ENCODE results near the gene ETV7.
"Not testable (repeated sequence)": the region's sequence is repeated elsewhere in the genome, so short reads cannot be mapped to it uniquely, and the experiment has no call there.

ETV7 gene

GRCh38 chr6:36340618-36341454 is 46.6 kb downstream of the ETV7 start:
- DNase-seq (ENCODE audit: low read depth in 2 of 2) = peak; percentile 68 to 72

GRCh38 chr6:36340306-36340617 is 47.2 kb downstream of the ETV7 start:
- DNase-seq (ENCODE audit: low read depth in 2 of 2) = no peak

GRCh38 chr6:36339146-36339545 is 48.3 kb downstream of the ETV7 start:
- no peak for DNase-seq (ENCODE audit: low read depth in 2 of 2)

GRCh38 chr6:36338223-36338622 is 49.2 kb downstream of the ETV7 start:
- DNase-seq (ENCODE audit: low read depth in 2 of 2) = not testable (repeated sequence)

GRCh38 chr6:36337814-36338213 is 49.7 kb downstream of the ETV7 start:
- no peak for DNase-seq (ENCODE audit: low read depth in 2 of 2)

GRCh38 chr6:36336779-36337241 is 50.7 kb downstream of the ETV7 start, which contains the start of gene BNIP5:
TSS of gene BNIP5 (minus strand) at chr6:36336888. CDS start at chr6:36330690, 6,198 bp downstream.
- DNase-seq (ENCODE audit: low read depth in 2 of 2) = no peak

GRCh38 chr6:36336208-36336710 is 51.2 kb downstream of the ETV7 start:
- no peak for DNase-seq (ENCODE audit: low read depth in 2 of 2)

- no peak for DNase-seq (ENCODE audit: low read depth in 2 of 2)
Measured at GRCh38 chr6:36335465-36336207, 51.8 kb downstream of the ETV7 start.

- no peak for DNase-seq (ENCODE audit: low read depth in 2 of 2)
Measured at GRCh38 chr6:36334832-36335459, 52.5 kb downstream of the ETV7 start.

GRCh38 chr6:36333931-36334725 is 53.3 kb downstream of the ETV7 start:
- DNase-seq (ENCODE audit: low read depth in 2 of 2) = no peak

GRCh38 chr6:36333171-36333895 is 54.1 kb downstream of the ETV7 start:
- DNase-seq (ENCODE audit: low read depth in 2 of 2) = no peak

- no peak for DNase-seq (ENCODE audit: low read depth in 2 of 2)
Measured at GRCh38 chr6:36331381-36331780, 56.1 kb downstream of the ETV7 start.

GRCh38 chr6:36330366-36330765 is 57.1 kb downstream of the ETV7 start:
- DNase-seq (ENCODE audit: low read depth in 2 of 2) = no peak

GRCh38 chr6:36329798-36330291 is 57.6 kb downstream of the ETV7 start:
- DNase-seq (ENCODE audit: low read depth in 2 of 2) = no peak

- DNase-seq (ENCODE audit: low read depth in 2 of 2) = no peak
Measured at GRCh38 chr6:36328600-36328999, 58.9 kb downstream of the ETV7 start.

GRCh38 chr6:36327919-36328236 is 59.6 kb downstream of the ETV7 start:
- no peak for DNase-seq (ENCODE audit: low read depth in 2 of 2)

GRCh38 chr6:36327226-36327918 is 60.1 kb downstream of the ETV7 start:
- DNase-seq (ENCODE audit: low read depth in 2 of 2) = no peak

- DNase-seq (ENCODE audit: low read depth in 2 of 2) = no peak
Measured at GRCh38 chr6:36326356-36326995, 61.0 kb downstream of the ETV7 start.

- DNase-seq (ENCODE audit: low read depth in 2 of 2) = no peak
Measured at GRCh38 chr6:36324715-36325114, 62.8 kb downstream of the ETV7 start.

GRCh38 chr6:36324191-36324590 is 63.3 kb downstream of the ETV7 start:
- DNase-seq (ENCODE audit: low read depth in 2 of 2) = no peak
